ENCODE results near the gene HOXC9.

HOXC9 gene

GRCh38 chr12:53975479-53976152 lies 24.3 kb upstream of the HOXC9 start:
- H3K9me3 ChIP-seq: no peaks in the 10 kb centered on the region
- no peaks in the 10 kb centered on the region for H3K36me3 ChIP-seq
- H3K27ac ChIP-seq: peak overlapping the region; percentile 93 to 98
- no peaks in the 10 kb centered on the region for H3K27me3 ChIP-seq
- peak overlapping the region; percentile 75 to 85 for H3K4me3 ChIP-seq
- intact Hi-C loops (cut with DNase I; ENCODE audit: low total_unique reads): loop anchor here (10.0 kb wide), 1 partner anchor 389 kb away; the partner anchor contains the start of gene GPR84
- peaks cover 0 to 64% (median 41%) of the 10 kb centered on the region in 4 donors for H3K4me1 ChIP-seq
- DNase-seq: no peak
- TF ChIP-seq CTCF (IDR thresholded peaks at IDR 0.05): no peak

GRCh38 chr12:53976172-53976822 lies 23.7 kb upstream of the HOXC9 start:
- no peak for TF ChIP-seq CTCF (IDR thresholded peaks at IDR 0.05)
- no peaks in the 10 kb centered on the region for H3K9me3 ChIP-seq
- peak overlapping the region in 1 of 2 donors; percentile 29 for H3K4me3 ChIP-seq
- no peak for DNase-seq
- H3K27ac ChIP-seq: peak overlapping the region; percentile 93 to 98
- intact Hi-C loops (cut with DNase I; ENCODE audit: low total_unique reads): loop anchor here (10.0 kb wide), 1 partner anchor 389 kb away; the partner anchor contains the start of gene GPR84
- peaks cover 0 to 64% (median 39%) of the 10 kb centered on the region in 4 donors for H3K4me1 ChIP-seq
- H3K36me3 ChIP-seq: no peaks in the 10 kb centered on the region
- H3K27me3 ChIP-seq: no peaks in the 10 kb centered on the region

GRCh38 chr12:53976823-53977595 lies 23.0 kb upstream of the HOXC9 start:
- Histone ChIP-seq H3K27me3 (no peaks in the 10 kb centered on the region), H3K36me3 (no peaks in the 10 kb centered on the region), H3K4me3 (peak overlapping the region in 1 of 2 donors; percentile 29), H3K4me1 (peaks cover 0 to 57% (median 38%) of the 10 kb centered on the region in 4 donors), H3K27ac (peak overlapping the region; percentile 93 to 98), H3K9me3 (no peaks in the 10 kb centered on the region)
- no peak for TF ChIP-seq CTCF (IDR thresholded peaks at IDR 0.05)
- intact Hi-C loops (cut with DNase I; ENCODE audit: low total_unique reads): loop anchor here (10.0 kb wide), 1 partner anchor 388 kb away; the partner anchor contains the start of gene GPR84
- DNase-seq: no peak

- no peak for DNase-seq
- TF ChIP-seq CTCF (IDR thresholded peaks at IDR 0.05): no peak
Observed at GRCh38 chr12:53977596-53978445, 22.1 kb upstream of the HOXC9 start.

More at GRCh38 chr12:53977596-53978445, 22.1 kb upstream of the HOXC9 start:
- Histone ChIP-seq H3K9me3 (no peaks in the 10 kb centered on the region), H3K4me1 (peaks cover 0 to 55% (median 37%) of the 10 kb centered on the region in 4 donors), H3K36me3 (no peaks in the 10 kb centered on the region), H3K4me3 (peak overlapping the region in 1 of 2 donors; percentile 9), H3K27me3 (no peaks in the 10 kb centered on the region), H3K27ac (peak overlapping the region; percentile 93 to 98)
- intact Hi-C loops (cut with DNase I; ENCODE audit: low total_unique reads): loop anchor here (10.0 kb wide), 1 partner anchor 387 kb away; the partner anchor contains the start of gene GPR84

Measured in tibial artery (tissue), 4 donors.